Activated B cell treated with CpG ODN at 0.5 μM for 24 hours (primary cell): Measurements from ENCODE around the gene SEMA3B. TPM values are rescaled to one million over a fixed set of nuclear protein-coding genes. Genes with fewer than 3 reads are reported as not detected.
A peak's percentile ranks its signal among the peaks of the same experiment; 100 is the strongest.

ENCODE experiments used
- ATAC-seq: fragments of 200-7000 bp; cut with Tn5 transposase; one replicate; pipeline ENCODE4 v1.10.0; 2021; ENCODE audit warnings: low read depth, mild to moderate bottlenecking, moderate library complexity
- CTCF ChIA-PET: fragments of 350-600 bp; sonication (Branson Sonifier 250); formaldehyde crosslinking; loops from one replicate; lab custom pipeline; 2021; ENCODE audit warnings: antibody characterized with exemption; lab: Charles Lee
- POLR2A ChIA-PET: fragments of 350-600 bp; sonication (Branson Sonifier 250); formaldehyde crosslinking; loops from one replicate; lab custom pipeline; 2021; ENCODE audit warnings: antibody characterized with exemption; lab: Charles Lee
- DNase-seq: peaks from one replicate; pipeline ENCODE4 v3.0.0; 2022
- H3K27ac Mint-ChIP-seq: one replicate; pipeline ENCODE4 v1.8.0; 2020; ENCODE audit warnings: mixed read lengths
- H3K27me3 Mint-ChIP-seq: one replicate; pipeline ENCODE4 v1.8.0; 2021; ENCODE audit warnings: mixed read lengths
- H3K36me3 Mint-ChIP-seq: one replicate; pipeline ENCODE4 v1.8.0; 2021; ENCODE audit warnings: low read depth, mixed read lengths
- H3K4me1 Mint-ChIP-seq: one replicate; pipeline ENCODE4 v1.8.0; 2021; ENCODE audit warnings: mixed read lengths
- H3K4me3 Mint-ChIP-seq: one replicate; pipeline ENCODE4 v1.8.0; 2020; ENCODE audit warnings: mild to moderate bottlenecking, mixed read lengths
- H3K9me3 Mint-ChIP-seq: one replicate; pipeline ENCODE4 v1.8.0; 2020; ENCODE audit warnings: mixed read lengths
- intact Hi-C: fragments of 100-400 bp; cut with micrococcal nuclease; formaldehyde crosslinking; loops from one replicate; pipeline ENCODE4 v1.15.1; 2024
- total RNA-seq: library from RNA; stranded (reverse); gene quantifications from 2 replicates; pipeline ENCODE4 v1.2.3, GENCODE V29; 2022
- TF ChIP-seq, protein P1 (sequence below): fragments of 200-600 bp; IDR thresholded peaks from one replicate; pipeline ENCODE4 v1.8.0; 2022; ENCODE audit warnings: antibody characterized with exemption, mild to moderate bottlenecking

Gene SEMA3B
- total RNA-seq, 1 donor from 2014 or later = not detected

DNA sequence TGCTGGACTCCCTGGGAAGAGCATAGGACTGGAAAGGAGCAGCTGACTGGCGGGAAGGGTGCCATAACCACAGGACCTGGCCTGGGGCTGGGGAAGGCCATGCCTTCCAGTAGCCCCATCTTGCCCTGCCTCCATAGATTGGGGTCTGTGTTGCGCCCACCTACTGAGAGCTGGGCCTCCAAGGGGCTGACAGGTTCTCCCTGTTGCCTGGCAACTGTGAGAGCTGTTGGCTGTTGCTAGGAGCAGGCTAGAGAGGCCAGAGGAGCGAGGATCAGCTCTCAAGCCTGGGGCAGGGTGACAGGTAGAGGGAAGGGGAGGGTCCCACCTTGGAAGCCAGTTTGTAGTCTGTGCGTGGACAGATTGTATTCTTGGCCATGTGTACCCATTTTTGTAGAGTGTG, 35.8 kb upstream of the SEMA3B start:
- Mint-ChIP-seq H3K4me3 (no peak overlapping the region), H3K36me3 (peaks cover 18% of the 10 kb centered on the region), H3K9me3 (no peaks in the 10 kb centered on the region), H3K4me1 (peaks cover 52% of the 10 kb centered on the region), H3K27me3 (no peaks in the 10 kb centered on the region), H3K27ac (no peak overlapping the region)
- TF ChIP-seq, protein P1, sequence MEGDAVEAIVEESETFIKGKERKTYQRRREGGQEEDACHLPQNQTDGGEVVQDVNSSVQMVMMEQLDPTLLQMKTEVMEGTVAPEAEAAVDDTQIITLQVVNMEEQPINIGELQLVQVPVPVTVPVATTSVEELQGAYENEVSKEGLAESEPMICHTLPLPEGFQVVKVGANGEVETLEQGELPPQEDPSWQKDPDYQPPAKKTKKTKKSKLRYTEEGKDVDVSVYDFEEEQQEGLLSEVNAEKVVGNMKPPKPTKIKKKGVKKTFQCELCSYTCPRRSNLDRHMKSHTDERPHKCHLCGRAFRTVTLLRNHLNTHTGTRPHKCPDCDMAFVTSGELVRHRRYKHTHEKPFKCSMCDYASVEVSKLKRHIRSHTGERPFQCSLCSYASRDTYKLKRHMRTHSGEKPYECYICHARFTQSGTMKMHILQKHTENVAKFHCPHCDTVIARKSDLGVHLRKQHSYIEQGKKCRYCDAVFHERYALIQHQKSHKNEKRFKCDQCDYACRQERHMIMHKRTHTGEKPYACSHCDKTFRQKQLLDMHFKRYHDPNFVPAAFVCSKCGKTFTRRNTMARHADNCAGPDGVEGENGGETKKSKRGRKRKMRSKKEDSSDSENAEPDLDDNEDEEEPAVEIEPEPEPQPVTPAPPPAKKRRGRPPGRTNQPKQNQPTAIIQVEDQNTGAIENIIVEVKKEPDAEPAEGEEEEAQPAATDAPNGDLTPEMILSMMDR = no peak
- DNase-seq (no peak), ATAC-seq (no peak)
- ChIA-PET POLR2A (interaction anchor here (0.6 kb wide), 1 partner anchor 20 kb away, joined by 7 read pairs; no protein-coding TSS in a partner anchor), CTCF (interaction anchor here (8.1 kb wide), 1 partner anchor 15 kb away, joined by 104 read pairs; no protein-coding TSS in a partner anchor)
- intact Hi-C loops = loop anchor here (10.0 kb wide), 1 partner anchor 428 kb away; the partner anchor contains the start of gene INKA1

DNA sequence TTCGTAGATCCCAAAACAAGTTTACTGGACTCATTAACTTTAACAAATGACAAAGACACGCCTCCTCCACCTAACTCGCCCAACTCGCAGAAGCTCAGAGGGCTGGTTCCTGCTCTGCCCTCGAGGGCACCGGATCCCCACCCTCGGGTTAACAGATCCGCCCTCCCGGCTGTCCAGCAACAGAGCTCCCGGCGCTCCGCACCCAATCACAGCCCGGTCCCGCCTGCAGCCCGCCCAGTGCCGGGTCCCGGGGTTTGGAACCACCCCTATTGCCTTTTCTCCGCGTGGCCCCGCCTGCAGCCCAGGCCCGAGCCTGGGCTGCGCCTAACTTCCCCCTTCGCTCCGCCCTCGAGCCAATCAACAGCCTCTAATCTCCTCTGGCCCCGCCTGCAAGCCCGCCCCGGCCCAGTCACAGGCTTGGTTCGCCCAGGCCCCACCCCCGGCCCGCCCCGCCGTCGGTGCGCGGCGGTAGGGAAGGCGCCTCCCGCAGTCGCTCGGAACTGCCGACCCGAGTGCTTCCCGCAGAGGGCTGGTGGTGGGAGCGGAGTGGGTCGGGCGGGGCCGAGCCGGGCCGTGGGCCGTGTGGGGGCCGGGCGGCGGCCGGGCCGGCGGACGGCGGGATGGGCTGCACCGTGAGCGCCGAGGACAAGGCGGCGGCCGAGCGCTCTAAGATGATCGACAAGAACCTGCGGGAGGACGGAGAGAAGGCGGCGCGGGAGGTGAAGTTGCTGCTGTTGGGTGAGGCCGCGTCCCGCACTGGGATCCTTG, 33.0 kb upstream of the SEMA3B start, which contains the start of gene GNAI2:
TSS of gene GNAI2 (plus strand) at position 489 of the 768 bp plus-strand sequence. CDS start at position 621, 132 bp downstream.
- TF ChIP-seq, protein P1 = no peak

DNA sequence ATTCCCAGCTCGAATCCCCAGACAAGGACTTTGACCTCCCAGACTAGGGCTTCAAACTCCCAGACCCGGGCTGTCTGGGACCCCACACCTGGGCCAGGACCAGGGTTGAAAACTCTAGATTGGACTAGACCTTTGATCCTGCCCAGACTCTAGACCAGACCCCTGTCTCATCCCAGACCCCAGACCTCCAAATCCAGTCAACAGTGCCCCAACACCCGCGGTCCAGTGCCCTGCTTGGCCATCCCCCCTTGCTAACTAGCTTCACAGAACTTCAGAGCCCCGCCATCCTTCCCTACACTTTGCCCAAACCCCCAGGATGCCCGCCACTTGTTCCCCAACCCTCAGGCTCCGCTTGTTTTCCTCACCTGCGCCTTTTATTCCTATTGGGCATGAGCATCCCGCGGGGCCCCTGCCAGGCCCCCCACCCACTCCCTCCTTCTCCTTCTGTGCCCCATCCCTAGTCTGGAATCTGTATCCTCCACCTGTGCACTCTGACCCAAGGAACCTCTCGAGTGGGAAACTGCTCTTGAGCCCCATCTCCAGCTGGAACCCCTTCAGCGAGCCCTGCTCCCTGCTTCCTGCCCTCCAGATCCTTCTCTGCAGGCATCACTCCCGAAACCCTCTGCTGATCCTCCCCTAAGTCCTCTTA, 32.3 kb upstream of the SEMA3B start:
- Mint-ChIP-seq H3K4me3 (peak overlapping the region; percentile 95), H3K9me3 (no peaks in the 10 kb centered on the region), H3K27me3 (no peaks in the 10 kb centered on the region), H3K4me1 (peaks cover 58% of the 10 kb centered on the region), H3K36me3 (peaks cover 41% of the 10 kb centered on the region), H3K27ac (peak overlapping the region; percentile 91)
- no peak for DNase-seq
- ChIA-PET POLR2A (interaction anchor here (0.5 to 5.6 kb wide), 13 partner anchors 9 to 1763 kb away, joined by 3 to 47 read pairs (median 4); partner anchors contain the start of genes HEMK1, HYAL2, HYAL3 and IFRD2), CTCF (interaction anchor here (3.4 to 10.5 kb wide), 2 partner anchors 9 to 10 kb away, joined by 19 to 76 read pairs; no protein-coding TSS in a partner anchor)
- TF ChIP-seq, protein P1 = no peak
- ATAC-seq = no peak
- intact Hi-C loops = loop anchor here (2.0 to 10.0 kb wide), 3 partner anchors 92 to 896 kb away; partner anchors contain the start of genes INKA1, TUSC2 and USP4

More for the DNA sequence above, 33.0 kb upstream of the SEMA3B start, which contains the start of gene GNAI2:
- H3K4me1 Mint-ChIP-seq = peaks cover 54% of the 10 kb centered on the region
- H3K9me3 Mint-ChIP-seq = no peaks in the 10 kb centered on the region
- DNase-seq (peak; percentile 97), ATAC-seq (peak; percentile 89)
- intact Hi-C loops = loop anchor here (1.0 to 10.0 kb wide), 4 partner anchors 63 to 895 kb away; partner anchors contain the start of genes HYAL3, INKA1, NAA80 and TUSC2
- H3K36me3 Mint-ChIP-seq = peaks cover 38% of the 10 kb centered on the region
- H3K4me3 Mint-ChIP-seq = peak within 1 kb of the TSS; percentile 95
- no peaks in the 10 kb centered on the region for H3K27me3 Mint-ChIP-seq
- ChIA-PET POLR2A (interaction anchor here (0.5 to 5.6 kb wide), 17 partner anchors 8 to 451 kb away, joined by 3 to 47 read pairs (median 4); partner anchors contain the start of genes HEMK1, HYAL3, MON1A and NAA80), CTCF (interaction anchor here (0.7 to 10.5 kb wide), 6 partner anchors 8 to 88 kb away, joined by 3 to 76 read pairs (median 4); no protein-coding TSS in a partner anchor)
- H3K27ac Mint-ChIP-seq = peak within 1 kb of the TSS; percentile 91

DNA sequence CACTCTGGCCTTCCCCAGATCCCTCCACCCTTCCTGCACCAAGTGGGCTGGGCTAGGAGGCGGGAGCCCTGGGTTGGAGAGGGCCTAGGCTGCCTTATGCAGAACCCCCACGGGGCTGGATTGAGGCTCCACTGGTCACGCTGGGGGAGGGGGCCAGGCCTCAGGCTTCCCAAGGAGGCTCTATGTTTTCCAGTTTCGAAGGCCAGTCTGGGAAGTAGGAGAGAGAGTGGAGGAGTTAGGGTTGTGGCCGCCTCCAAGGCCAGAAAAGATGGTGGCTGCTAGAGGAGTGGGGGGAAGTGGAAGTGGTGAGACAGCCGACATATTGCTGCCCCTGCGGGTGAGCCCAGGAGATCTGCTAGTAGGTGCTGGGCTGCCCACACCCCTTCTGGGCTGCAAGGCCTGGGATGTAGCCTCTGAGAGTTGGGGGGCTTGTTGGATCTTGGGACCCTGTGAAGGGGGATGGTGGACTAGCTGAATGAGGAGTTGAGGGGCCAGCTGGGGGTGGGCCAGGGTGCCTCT, 31.8 kb upstream of the SEMA3B start:
- H3K4me1 Mint-ChIP-seq = peaks cover 64% of the 10 kb centered on the region
- DNase-seq (peak; percentile 34), ATAC-seq (no peak)
- ChIA-PET CTCF (interaction anchor here (10.5 kb wide), 1 partner anchor 9 kb away, joined by 76 read pairs; no protein-coding TSS in a partner anchor), POLR2A (interaction anchor here (0.6 to 5.6 kb wide), 14 partner anchors 10 to 1764 kb away, joined by 3 to 47 read pairs (median 4); partner anchors contain the start of genes HEMK1, HYAL2, HYAL3 and IFRD2)
- H3K9me3 Mint-ChIP-seq = no peaks in the 10 kb centered on the region
- H3K27me3 Mint-ChIP-seq = no peaks in the 10 kb centered on the region
- peak overlapping the region; percentile 91 for H3K27ac Mint-ChIP-seq
- TF ChIP-seq, protein P1 = no peak
- H3K36me3 Mint-ChIP-seq = peaks cover 41% of the 10 kb centered on the region
- peak overlapping the region; percentile 95 for H3K4me3 Mint-ChIP-seq
- intact Hi-C loops = loop anchor here (2.0 to 10.0 kb wide), 3 partner anchors 92 to 896 kb away; partner anchors contain the start of genes INKA1, TUSC2 and USP4
